Thyroid gland (tissue), 4 donors: ENCODE data around the gene TOR3A. TPM values are rescaled to one million over a fixed set of nuclear protein-coding genes. Genes with fewer than 3 reads are reported as not detected.

ENCODE experiments used
- DNase-seq, 2 donors: peaks; one replicate each; pipeline ENCODE4 v3.0.0-alpha.2; 2019
- H3K27ac ChIP-seq, 3 donors: fragments of 200-600 bp; sonication (generic); 1 replicate in 2 of 3; 2 replicates in 1 of 3; pipeline ENCODE4 v1.5.1; 2016 to 2019; ENCODE audit warnings: mild to moderate bottlenecking in 1 of 3, moderate library complexity in 1 of 3
- H3K27me3 ChIP-seq: fragments of 200-600 bp; sonication (generic); one replicate; pipeline ENCODE4 v1.5.1; 2019
- H3K36me3 ChIP-seq, 2 donors: fragments of 200-600 bp; sonication (generic); one replicate each; pipeline ENCODE4 v1.5.1; 2016 to 2019
- H3K4me1 ChIP-seq, 2 donors: fragments of 200-600 bp; sonication (generic); one replicate each; pipeline ENCODE4 v1.5.1; 2017 to 2019
- H3K4me3 ChIP-seq, 3 donors: fragments of 200-600 bp; sonication (generic); replicated peaks in 1 of 3; 1 replicate in 2 of 3; 2 replicates in 1 of 3; pipeline ENCODE4 v1.5.1; 2016; ENCODE audit warnings: mild to moderate bottlenecking in 1 of 3
- H3K9me3 ChIP-seq: fragments of 200-600 bp; sonication (generic); one replicate; pipeline ENCODE4 v1.5.1; 2017
- CTCF ChIP-seq, 6 experiments: fragments of 200-600 bp in 3 of 6; fragments of 450-650 bp in 3 of 6; sonication (generic) in 3 of 6; IDR thresholded peaks; one replicate each; pipeline ENCODE4 v1.5.1; 2016 to 2019; ENCODE audit warnings: antibody characterized with exemption in 6 of 6, mild to moderate bottlenecking in 2 of 6, inconsistent platforms in 1 of 6, moderate library complexity in 1 of 6
- POLR2A ChIP-seq, 2 donors: fragments of 450-650 bp; IDR thresholded peaks; one replicate each; pipeline ENCODE4 v1.6.1; 2017; ENCODE audit warnings: antibody characterized with exemption in 2 of 2, mild to moderate bottlenecking in 2 of 2, moderate library complexity in 1 of 2
- WGBS, 2 donors: methylation state at CpG; one replicate each; pipeline ENCODE4 v1.1.5; 2017; 5-methylcytosine and 5-hydroxymethylcytosine counted together
- intact Hi-C: fragments of 100-400 bp; cut with DNase I; formaldehyde crosslinking; loops from one replicate; pipeline ENCODE4 v1.15.1; 2023
- total RNA-seq, 4 donors: library from RNA; depleted of rRNA; stranded (reverse); fragments of >200 nt; gene quantifications; one replicate each; pipeline ENCODE4 v1.2.3, GENCODE V29; 2016

TOR3A gene
- total RNA-seq, 4 donors from 2014 or later = 30.0 to 57.4 (median 45.2) TPM

- Histone ChIP-seq H3K4me3 (no peak overlapping the region), H3K36me3 (peaks cover 6% of the 10 kb centered on the region in 2 donors), H3K27ac (no peak overlapping the region), H3K27me3 (no peaks in the 10 kb centered on the region), H3K4me1 (peaks cover 13 to 15% of the 10 kb centered on the region in 2 donors), H3K9me3 (no peaks in the 10 kb centered on the region)
- 76 to 92% methylated on average over 8 of the region's 8 CpGs for WGBS, 2 donors
- no peak for TF ChIP-seq POLR2A (IDR thresholded peaks at IDR 0.05)
- TF ChIP-seq CTCF (IDR thresholded peaks at IDR 0.05) = no peak
- no peak for DNase-seq
- intact Hi-C loops = loop anchor here (5.0 kb wide), 1 partner anchor 284 kb away; the partner anchor contains the start of gene AXDND1
Observed at GRCh38 chr1:179083533-179083932, 1.7 kb downstream of the TOR3A start.

GRCh38 chr1:179087665-179088064 is 5.8 kb downstream of the TOR3A start:
- no peak overlapping the region for H3K27ac ChIP-seq
- H3K27me3 ChIP-seq = no peaks in the 10 kb centered on the region
- intact Hi-C loops = no loop called here
- no peak for DNase-seq
- 78 to 81% methylated on average over 11 of the region's 11 CpGs for WGBS, 2 donors
- no peak overlapping the region for H3K4me3 ChIP-seq
- H3K9me3 ChIP-seq = no peaks in the 10 kb centered on the region
- TF ChIP-seq CTCF (IDR thresholded peaks at IDR 0.05) = no peak
- no peak for TF ChIP-seq POLR2A (IDR thresholded peaks at IDR 0.05)
- H3K4me1 ChIP-seq = peaks cover 5 to 6% of the 10 kb centered on the region in 2 donors
- H3K36me3 ChIP-seq = peaks cover 8 to 9% of the 10 kb centered on the region in 2 donors

GRCh38 chr1:179089827-179090482 is 8.1 kb downstream of the TOR3A start:
- TF ChIP-seq POLR2A (IDR thresholded peaks at IDR 0.05) (no peak), CTCF (IDR thresholded peaks at IDR 0.05) (no peak)
- 83 to 90% methylated on average over 9 to 16 of the region's 16 CpGs for WGBS, 2 donors
- H3K36me3 ChIP-seq = peaks cover 22 to 29% of the 10 kb centered on the region in 2 donors
- DNase-seq = no peak
- H3K4me1 ChIP-seq = no peaks in the 10 kb centered on the region
- H3K27ac ChIP-seq = no peak overlapping the region
- intact Hi-C loops = no loop called here
- H3K27me3 ChIP-seq = no peaks in the 10 kb centered on the region
- no peak overlapping the region for H3K4me3 ChIP-seq
- H3K9me3 ChIP-seq = no peaks in the 10 kb centered on the region

GRCh38 chr1:179090522-179090921 is 8.7 kb downstream of the TOR3A start:
- H3K27ac ChIP-seq = no peak overlapping the region
- no peaks in the 10 kb centered on the region for H3K27me3 ChIP-seq
- H3K9me3 ChIP-seq = no peaks in the 10 kb centered on the region
- intact Hi-C loops = no loop called here
- H3K4me3 ChIP-seq = no peak overlapping the region
- no peaks in the 10 kb centered on the region for H3K4me1 ChIP-seq
- H3K36me3 ChIP-seq = peaks cover 28 to 34% of the 10 kb centered on the region in 2 donors
- TF ChIP-seq CTCF (IDR thresholded peaks at IDR 0.05) (no peak), POLR2A (IDR thresholded peaks at IDR 0.05) (no peak)
- 75 to 76% methylated on average over 8 of the region's 8 CpGs for WGBS, 2 donors
- no peak for DNase-seq

GRCh38 chr1:179090923-179091322 is 9.1 kb downstream of the TOR3A start:
- no peaks in the 10 kb centered on the region for H3K4me1 ChIP-seq
- H3K27ac ChIP-seq = no peak overlapping the region
- TF ChIP-seq POLR2A (IDR thresholded peaks at IDR 0.05) (no peak), CTCF (IDR thresholded peaks at IDR 0.05) (no peak)
- peaks cover 32 to 34% of the 10 kb centered on the region in 2 donors for H3K36me3 ChIP-seq
- no peaks in the 10 kb centered on the region for H3K9me3 ChIP-seq
- intact Hi-C loops = no loop called here
- no peak overlapping the region for H3K4me3 ChIP-seq
- DNase-seq = no peak
- 87 to 89% methylated on average over 4 of the region's 4 CpGs for WGBS, 2 donors
- H3K27me3 ChIP-seq = no peaks in the 10 kb centered on the region
